ENCODE data around the gene MAPK4.

DNA sequence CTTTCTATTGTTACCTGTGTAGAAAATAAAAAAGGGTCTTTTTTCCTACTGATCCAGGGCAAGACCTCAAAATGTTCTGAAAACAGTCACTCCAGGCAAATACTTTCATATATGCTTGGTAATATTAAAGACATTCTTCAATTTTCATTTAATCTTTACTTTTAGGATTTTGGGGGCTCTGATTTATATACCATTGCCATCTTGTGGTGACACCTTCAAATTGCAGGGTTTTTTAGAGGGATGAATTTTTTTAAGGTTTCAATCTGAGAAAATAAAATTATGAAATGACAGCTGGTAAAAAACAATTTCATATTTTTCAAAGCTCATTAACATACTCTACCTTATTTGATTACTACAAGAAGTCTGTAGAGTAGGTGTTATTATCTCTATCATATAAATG is 26.8 kb downstream of the MAPK4 start:
- no peak; the same call in 1 of the 2 replicates for TF ChIP-seq CTCF (IDR thresholded peaks at IDR 0.05)
- no peak for TF ChIP-seq PRRX2 (CRISPR knock-in tag; IDR thresholded peaks at IDR 0.05)
